RKO (cell line): ENCODE measurements around the gene ZNF385A.
A peak's percentile ranks its signal among the peaks of the same experiment; 100 is the strongest.

Experiments
- DNase-seq: peaks from one replicate; pipeline ENCODE4 v3.0.0-alpha.2; 2016; ENCODE audit warnings: low spot score

Gene ZNF385A

GRCh38 chr12:54415221-54415929 is 30.8 kb upstream of the ZNF385A start:
- DNase-seq, result no peak

- no peak for DNase-seq
Measured at GRCh38 chr12:54413284-54414190, 29.0 kb upstream of the ZNF385A start.

- DNase-seq, result no peak
Measured at GRCh38 chr12:54412786-54413185, 28.3 kb upstream of the ZNF385A start.

GRCh38 chr12:54412348-54412747 is 27.8 kb upstream of the ZNF385A start:
- DNase-seq, result no peak

- peak; percentile 98 for DNase-seq
Measured at GRCh38 chr12:54411391-54412241, 27.1 kb upstream of the ZNF385A start.

- no peak for DNase-seq
Measured at GRCh38 chr12:54409267-54409666, 24.7 kb upstream of the ZNF385A start.

GRCh38 chr12:54407183-54407905 is 22.8 kb upstream of the ZNF385A start:
- DNase-seq, result no peak

GRCh38 chr12:54405573-54405972 is 21.0 kb upstream of the ZNF385A start:
- no peak for DNase-seq

- DNase-seq, result no peak
Measured at GRCh38 chr12:54405106-54405505, 20.6 kb upstream of the ZNF385A start.

- DNase-seq, result peak; percentile 57
Measured at GRCh38 chr12:54404061-54405004, 19.8 kb upstream of the ZNF385A start.

GRCh38 chr12:54401119-54401518 is 16.6 kb upstream of the ZNF385A start:
- no peak for DNase-seq

GRCh38 chr12:54398995-54399793 is 14.7 kb upstream of the ZNF385A start:
- DNase-seq, result peak; percentile 78

GRCh38 chr12:54398218-54398617 is 13.7 kb upstream of the ZNF385A start:
- no peak for DNase-seq

GRCh38 chr12:54397157-54397556 is 12.6 kb upstream of the ZNF385A start:
- DNase-seq, result no peak

- no peak for DNase-seq
Measured at GRCh38 chr12:54395545-54395944, 11.0 kb upstream of the ZNF385A start.

- DNase-seq, result no peak
Measured at GRCh38 chr12:54394986-54395385, 10.5 kb upstream of the ZNF385A start.

GRCh38 chr12:54394281-54394719 is 9.8 kb upstream of the ZNF385A start:
- peak; percentile 55 for DNase-seq

- DNase-seq, result no peak
Measured at GRCh38 chr12:54393743-54394142, 9.2 kb upstream of the ZNF385A start.

GRCh38 chr12:54393207-54393609 is 8.7 kb upstream of the ZNF385A start:
- DNase-seq, result no peak
